Gastroesophageal sphincter (tissue), 4 donors: ENCODE measurements around the gene CCNDBP1. TPM values are rescaled to one million over a fixed set of nuclear protein-coding genes. Genes with fewer than 3 reads are reported as not detected.

ENCODE experiments used
- ATAC-seq: fragments of 150-250 bp; one replicate; pipeline ENCODE4 v1.9.1; 2016; ENCODE audit warnings: mild to moderate bottlenecking, moderate library complexity
- H3K27ac ChIP-seq, 4 donors: fragments of 200-600 bp; sonication (generic) in 3 of 4; 1 replicate in 3 of 4; 2 replicates in 1 of 4; pipeline ENCODE4 v1.5.1; 2016 to 2019
- H3K27me3 ChIP-seq: fragments of 200-600 bp; sonication (generic); one replicate; pipeline ENCODE4 v1.5.1; 2019
- H3K36me3 ChIP-seq, 2 donors: fragments of 200-600 bp; sonication (generic); one replicate each; pipeline ENCODE4 v1.5.1; 2019; ENCODE audit warnings: control low read depth in 1 of 2
- H3K4me1 ChIP-seq, 3 donors: fragments of 200-600 bp; sonication (generic); 1 replicate in 2 of 3; 2 replicates in 1 of 3; pipeline ENCODE4 v1.5.1; 2016 to 2019; ENCODE audit warnings: control low read depth in 2 of 3
- H3K4me3 ChIP-seq, 2 donors: fragments of 200-600 bp; sonication (generic); one replicate each; pipeline ENCODE4 v1.5.1; 2019; ENCODE audit warnings: mild to moderate bottlenecking in 1 of 2, moderate library complexity in 1 of 2
- H3K9me3 ChIP-seq, 3 donors: fragments of 200-600 bp; sonication (generic); one replicate each; pipeline ENCODE4 v1.5.1; 2017 to 2019; ENCODE audit warnings: control low read depth in 2 of 3
- CTCF ChIP-seq, 4 experiments: fragments of 200-600 bp in 2 of 4; fragments of 450-650 bp in 2 of 4; sonication (generic) in 1 of 4; IDR thresholded peaks; one replicate each; pipeline ENCODE4 v1.5.1; 2017 to 2019; ENCODE audit warnings: antibody characterized with exemption in 4 of 4, mild to moderate bottlenecking in 2 of 4, moderate library complexity in 2 of 4
- EP300 ChIP-seq: sonication (generic); formaldehyde crosslinking; IDR thresholded peaks from one replicate; pipeline ENCODE4 v1.6.1; 2017; ENCODE audit warnings: antibody characterized with exemption, mild to moderate bottlenecking
- POLR2A ChIP-seq, 2 donors: fragments of 450-650 bp; IDR thresholded peaks; one replicate each; pipeline ENCODE4 v1.6.1; 2017; ENCODE audit warnings: antibody characterized with exemption in 2 of 2, mild to moderate bottlenecking in 2 of 2, moderate library complexity in 1 of 2
- POLR2AphosphoS5 ChIP-seq: sonication (generic); formaldehyde crosslinking; IDR thresholded peaks from one replicate; pipeline ENCODE4 v1.6.1; 2017; ENCODE audit warnings: antibody characterized with exemption
- WGBS, 2 donors: methylation state at CpG; one replicate each; pipeline ENCODE4 v1.1.5; 2018; ENCODE audit warnings: low coverage in 1 of 2; 5-methylcytosine and 5-hydroxymethylcytosine counted together
- total RNA-seq, 4 donors: library from RNA; depleted of rRNA; stranded (reverse); fragments of >200 nt; gene quantifications; one replicate each; pipeline ENCODE4 v1.1.0, GENCODE V29; 2016

CCNDBP1 gene
- total RNA-seq, 4 donors from 2014 or later, result 43.0 to 70.9 (median 54.1) TPM

GRCh38 chr15:43215961-43216360, 30.8 kb downstream of the CCNDBP1 start:
- 69 to 91% methylated on average over 3 to 4 of the region's 7 CpGs for WGBS, 2 donors
- H3K4me3 ChIP-seq, result no peak overlapping the region
- no peaks in the 10 kb centered on the region for H3K36me3 ChIP-seq
- no peak for ATAC-seq
- no peaks in the 10 kb centered on the region for H3K9me3 ChIP-seq
- TF ChIP-seq CTCF (IDR thresholded peaks at IDR 0.05) (no peak), POLR2A (IDR thresholded peaks at IDR 0.05) (no peak), POLR2AphosphoS5 (no peak), EP300 (no peak)
- no peak overlapping the region for H3K27ac ChIP-seq
- H3K4me1 ChIP-seq, result no peaks in the 10 kb centered on the region
- peaks cover 15% of the 10 kb centered on the region for H3K27me3 ChIP-seq

- 30 to 38% methylated on average over 7 to 11 of the region's 13 CpGs for WGBS, 2 donors
Measured at GRCh38 chr15:43218908-43219706, 33.9 kb downstream of the CCNDBP1 start.

GRCh38 chr15:43219929-43220928, 35.0 kb downstream of the CCNDBP1 start:
- no peak overlapping the region for H3K27ac ChIP-seq
- WGBS, 2 donors, result 83 to 93% methylated on average over 5 to 16 of the region's 16 CpGs
- no peaks in the 10 kb centered on the region for H3K9me3 ChIP-seq
- no peaks in the 10 kb centered on the region for H3K4me1 ChIP-seq
- ATAC-seq, result no peak
- H3K36me3 ChIP-seq, result no peaks in the 10 kb centered on the region
- peaks cover 11% of the 10 kb centered on the region for H3K27me3 ChIP-seq
- H3K4me3 ChIP-seq, result no peak overlapping the region
- no peak for TF ChIP-seq CTCF (IDR thresholded peaks at IDR 0.05)
- TF ChIP-seq POLR2AphosphoS5, result no peak
- no peak for TF ChIP-seq EP300
- TF ChIP-seq POLR2A (IDR thresholded peaks at IDR 0.05), result no peak

More at GRCh38 chr15:43218908-43219706, 33.9 kb downstream of the CCNDBP1 start:
- no peak for TF ChIP-seq POLR2AphosphoS5
- TF ChIP-seq POLR2A (IDR thresholded peaks at IDR 0.05), result no peak
- no peak for TF ChIP-seq EP300
- no peak for TF ChIP-seq CTCF (IDR thresholded peaks at IDR 0.05)
- Histone ChIP-seq H3K4me1 (no peaks in the 10 kb centered on the region), H3K27me3 (peaks cover 10% of the 10 kb centered on the region), H3K27ac (no peak overlapping the region), H3K4me3 (no peak overlapping the region), H3K9me3 (no peaks in the 10 kb centered on the region), H3K36me3 (no peaks in the 10 kb centered on the region)
- ATAC-seq, result no peak

- TF ChIP-seq CTCF (IDR thresholded peaks at IDR 0.05), result no peak
- TF ChIP-seq POLR2AphosphoS5, result no peak
- TF ChIP-seq POLR2A (IDR thresholded peaks at IDR 0.05), result no peak
- TF ChIP-seq EP300, result no peak
- Histone ChIP-seq H3K27ac (no peak within 1 kb of the TSS), H3K27me3 (peaks cover 11% of the 10 kb centered on the region), H3K4me3 (no peak within 1 kb of the TSS), H3K4me1 (no peaks in the 10 kb centered on the region), H3K9me3 (no peaks in the 10 kb centered on the region), H3K36me3 (no peaks in the 10 kb centered on the region)
- WGBS, 2 donors, result 54 to 72% methylated on average over 2 of the region's 3 CpGs
- ATAC-seq, result no peak
Measured at GRCh38 chr15:43220991-43221403, 35.8 kb downstream of the CCNDBP1 start, which contains the start of gene EPB42. Gene EPB42 (minus strand): TSS chr15:43221018. CDS start chr15:43220825, 193 bp downstream.
